HCT116 (cell line): ENCODE results near the gene HNF1B. TPM values are rescaled to one million over a fixed set of nuclear protein-coding genes. Genes with fewer than 3 reads are reported as not detected.

Experiments used
- ATAC-seq: fragments of 200-7000 bp; cut with Tn5 transposase; 2 replicates; pipeline ENCODE4 v1.9.1; 2020; ENCODE audit warnings: mild to moderate bottlenecking, moderate library complexity
- BruUV-seq: library from RNA; stranded (reverse); fragments of 400-500 nt; replicated peaks from 2 replicates; lab custom pipeline; 2021; lab: Mats Ljungman, UMichigan
- CTCF ChIA-PET: fragments of 300-600 bp; sonication (Branson Sonifier 250); formaldehyde crosslinking; loops from one replicate; lab custom pipeline; 2021; ENCODE audit warnings: antibody characterized with exemption; lab: Charles Lee
- POLR2A ChIA-PET: fragments of 300-600, 350-600 bp; sonication (Branson Sonifier 250); formaldehyde crosslinking; loops from one replicate; lab custom pipeline; 2021; ENCODE audit warnings: antibody characterized with exemption; lab: Charles Lee
- RAD21 ChIA-PET, 2 experiments: fragments of 300-600 bp; sonication (Branson Sonifier 250); formaldehyde crosslinking; loops; one replicate each; lab custom pipeline; 2023; ENCODE audit warnings: low total read pairs in 2 of 2; ENCODE audit not compliant: uncharacterized antibody in 2 of 2, unreplicated experiment in 2 of 2, low non-redundant PET in 1 of 2; lab: Charles Lee
- DNase-seq: peaks from one replicate; pipeline ENCODE4 v3.0.0-alpha.2; 2010; ENCODE audit warnings: low read depth, low spot score
- H2AFZ ChIP-seq: fragments of 200-600 bp; shearing (Covaris generic), sonication (generic); 2 replicates; pipeline ENCODE4 v1.6.1; 2017; ENCODE audit warnings: low read depth, mixed run types, mixed read lengths, antibody characterized with exemption, low read length; ENCODE audit not compliant: poor library complexity, severe bottlenecking
- H3K27ac ChIP-seq: 2 replicates; pipeline ENCODE4 v1.5.1; 2012; ENCODE audit warnings: low read depth, low read length
- H3K27me3 ChIP-seq: fragments of 200-600 bp; sonication (generic); 2 replicates; pipeline ENCODE4 v1.6.1; 2016; ENCODE audit warnings: mixed run types, low read length, mixed read lengths; ENCODE audit not compliant: insufficient read depth
- H3K36me3 ChIP-seq, 2 experiments: fragments of 200-500 bp in 1 of 2; fragments of 200-600 bp in 1 of 2; sonication (Bioruptor generic) in 1 of 2; sonication (generic) in 1 of 2; 2 replicates each; pipeline versions ENCODE4 v1.5.1 to v1.6.1; 2014 to 2016; ENCODE audit warnings: low read length in 2 of 2, inconsistent platforms in 1 of 2, mixed read lengths in 1 of 2, mixed run types in 1 of 2; ENCODE audit not compliant: insufficient read depth in 2 of 2, control insufficient read depth in 1 of 2
- H3K4me1 ChIP-seq, 2 experiments: fragments of 200-600 bp in 1 of 2; sonication (generic) in 1 of 2; 2 replicates each; pipeline versions ENCODE4 v1.5.1 to v1.6.1; 2012 to 2017; ENCODE audit warnings: low read length in 2 of 2, inconsistent platforms in 1 of 2, mild to moderate bottlenecking in 1 of 2, mixed read lengths in 1 of 2, mixed run types in 1 of 2, moderate library complexity in 1 of 2; ENCODE audit not compliant: insufficient read depth in 2 of 2, control insufficient read depth in 1 of 2
- H3K4me2 ChIP-seq: fragments of 200-600 bp; sonication (generic); 2 replicates; pipeline ENCODE4 v1.6.1; 2017; ENCODE audit warnings: mixed run types, low read length, mixed read lengths
- H3K4me3 ChIP-seq, 2 experiments: fragments of 200-600 bp in 1 of 2; sonication (generic) in 1 of 2; replicated peaks in 1 of 2; 2 replicates each; pipeline ENCODE4 v1.5.1; 2011 to 2016; ENCODE audit warnings: low read length in 2 of 2, control low read depth in 1 of 2, low read depth in 1 of 2, mild to moderate bottlenecking in 1 of 2, mixed read lengths in 1 of 2, mixed run types in 1 of 2
- H3K79me2 ChIP-seq: fragments of 200-600 bp; sonication (generic); 2 replicates; pipeline ENCODE4 v1.6.1; 2017; ENCODE audit warnings: mild to moderate bottlenecking, mixed run types, low read length, moderate library complexity, mixed read lengths; ENCODE audit not compliant: insufficient read depth
- H3K9ac ChIP-seq: fragments of 200-600 bp; sonication (generic); 2 replicates; pipeline ENCODE4 v1.6.1; 2016; ENCODE audit warnings: low read length, mixed read lengths
- H3K9me2 ChIP-seq: fragments of 200-600 bp; sonication (generic), shearing (Covaris generic); 2 replicates; pipeline ENCODE4 v1.6.1; 2017; ENCODE audit warnings: mixed run types, mild to moderate bottlenecking, moderate library complexity; ENCODE audit not compliant: insufficient read depth
- H3K9me3 ChIP-seq, 2 experiments: fragments of 200-500 bp in 1 of 2; fragments of 200-600 bp in 1 of 2; sonication (Bioruptor generic) in 1 of 2; sonication (generic) in 1 of 2; 2 replicates each; pipeline ENCODE4 v1.6.1; 2014 to 2017; ENCODE audit warnings: low read length in 2 of 2, mixed read lengths in 2 of 2, inconsistent platforms in 1 of 2, low read depth in 1 of 2, mild to moderate bottlenecking in 1 of 2, mixed run types in 1 of 2, moderate library complexity in 1 of 2; ENCODE audit not compliant: control insufficient read depth in 1 of 2, insufficient read depth in 1 of 2
- H4K20me1 ChIP-seq: fragments of 200-600 bp; sonication (generic), shearing (Covaris generic); 2 replicates; pipeline ENCODE4 v1.6.1; 2017; ENCODE audit warnings: mixed run types, mild to moderate bottlenecking, moderate library complexity; ENCODE audit not compliant: insufficient read depth
- CBX3 ChIP-seq: IDR thresholded peaks from 2 replicates; pipeline ENCODE4 v1.6.1; 2012; ENCODE audit warnings: low read depth
- EGR1 ChIP-seq: IDR thresholded peaks from 2 replicates; pipeline ENCODE4 v1.6.1; 2012; ENCODE audit warnings: low read depth
- EZH2 ChIP-seq: fragments of 200-600 bp; sonication (generic); IDR thresholded peaks from 2 replicates; pipeline ENCODE4 v1.6.1; 2017; ENCODE audit warnings: antibody characterized with exemption, mixed run types
- EZH2phosphoT487 ChIP-seq: fragments of 200-600 bp; IDR thresholded peaks from 2 replicates; pipeline ENCODE4 v1.6.1; 2018; ENCODE audit warnings: antibody characterized with exemption, borderline replicate concordance
- POLR2A ChIP-seq: IDR thresholded peaks from 2 replicates; pipeline ENCODE4 v1.7.0; 2011; ENCODE audit warnings: borderline replicate concordance; ENCODE audit not compliant: insufficient read depth, insufficient read length; ENCODE audit errors: extremely low read depth
- POLR2AphosphoS5 ChIP-seq: IDR thresholded peaks from 2 replicates; pipeline ENCODE4 v1.6.1; 2011; ENCODE audit warnings: mild to moderate bottlenecking, low read depth, low read length, moderate library complexity
- RAD21 ChIP-seq: IDR thresholded peaks from 2 replicates; pipeline ENCODE4 v1.6.1; 2012; ENCODE audit warnings: low read depth, mild to moderate bottlenecking
- SP1 ChIP-seq: IDR thresholded peaks from 2 replicates; pipeline ENCODE4 v1.6.1; 2012; ENCODE audit warnings: low read depth
- SRF ChIP-seq: IDR thresholded peaks from 2 replicates; pipeline ENCODE4 v1.6.1; 2012; ENCODE audit warnings: low read depth
- TCF7L2 ChIP-seq: IDR thresholded peaks from 2 replicates; pipeline ENCODE4 v1.7.0; 2011; ENCODE audit warnings: borderline replicate concordance, inconsistent platforms; ENCODE audit not compliant: insufficient read depth, insufficient read length; ENCODE audit errors: extremely low read depth
- ZFX ChIP-seq: fragments of 450-650 bp; IDR thresholded peaks from 2 replicates; pipeline ENCODE4 v1.6.1; 2017
- ZNF274 ChIP-seq: fragments of 200-500 bp; sonication (Bioruptor generic); IDR thresholded peaks from 2 replicates; pipeline ENCODE4 v1.6.1; 2014; ENCODE audit warnings: mild to moderate bottlenecking, low read depth, low read length, inconsistent platforms
- intact Hi-C: fragments of 100-400 bp; cut with micrococcal nuclease; formaldehyde crosslinking; loops from 2 replicates; pipeline ENCODE4 v1.10.0; 2022
- total RNA-seq: library from RNA; stranded (reverse); gene quantifications from one replicate; pipeline ENCODE4 v1.2.1, GENCODE V29; 2021; ENCODE audit not compliant: unreplicated experiment
- TF ChIP-seq, protein P1 (sequence below), 3 experiments: fragments of 200-600 bp in 1 of 3; sonication (generic) in 1 of 3; IDR thresholded peaks in 2 of 3; conservative IDR thresholded peaks in 1 of 3; 2 replicates each; pipeline ENCODE4 v1.5.1; 2012 to 2017; ENCODE audit warnings: low read depth in 2 of 3, low read length in 2 of 3, antibody characterized with exemption in 1 of 3, borderline replicate concordance in 1 of 3, control low read depth in 1 of 3, mild to moderate bottlenecking in 1 of 3, mixed read lengths in 1 of 3, mixed run types in 1 of 3, moderate library complexity in 1 of 3; ENCODE audit not compliant: insufficient read depth in 1 of 3
- TF ChIP-seq, protein P2 (sequence below): IDR thresholded peaks from 2 replicates; pipeline ENCODE4 v1.6.1; 2012
- TF ChIP-seq, protein P3 (sequence below): IDR thresholded peaks from 2 replicates; pipeline ENCODE4 v1.6.1; 2012; ENCODE audit warnings: low read depth

Gene HNF1B
- total RNA-seq, 1 experiment from 2014 or later: 3.6 TPM

DNA sequence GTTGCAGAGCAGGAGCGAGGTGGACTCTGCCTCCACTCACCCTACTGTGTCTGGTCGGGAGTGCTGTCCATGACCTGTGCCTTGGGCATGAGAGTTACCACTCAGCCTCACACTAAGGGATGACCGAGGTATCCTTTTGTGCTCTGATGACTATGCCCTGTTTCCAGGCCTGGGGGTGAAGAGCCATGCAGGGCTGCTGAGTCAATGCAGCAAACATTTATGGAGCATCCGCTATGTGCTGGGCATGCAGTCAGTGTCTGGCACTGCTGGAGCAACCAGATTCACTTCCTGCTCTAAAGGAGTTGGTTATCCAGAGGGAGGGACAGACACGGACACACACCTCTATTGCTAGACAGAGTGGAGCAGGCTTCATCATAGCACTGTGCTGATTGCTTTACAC, 7.6 kb upstream of the HNF1B start:
- no peak for TF ChIP-seq ZNF274
- TF ChIP-seq, protein P1, sequence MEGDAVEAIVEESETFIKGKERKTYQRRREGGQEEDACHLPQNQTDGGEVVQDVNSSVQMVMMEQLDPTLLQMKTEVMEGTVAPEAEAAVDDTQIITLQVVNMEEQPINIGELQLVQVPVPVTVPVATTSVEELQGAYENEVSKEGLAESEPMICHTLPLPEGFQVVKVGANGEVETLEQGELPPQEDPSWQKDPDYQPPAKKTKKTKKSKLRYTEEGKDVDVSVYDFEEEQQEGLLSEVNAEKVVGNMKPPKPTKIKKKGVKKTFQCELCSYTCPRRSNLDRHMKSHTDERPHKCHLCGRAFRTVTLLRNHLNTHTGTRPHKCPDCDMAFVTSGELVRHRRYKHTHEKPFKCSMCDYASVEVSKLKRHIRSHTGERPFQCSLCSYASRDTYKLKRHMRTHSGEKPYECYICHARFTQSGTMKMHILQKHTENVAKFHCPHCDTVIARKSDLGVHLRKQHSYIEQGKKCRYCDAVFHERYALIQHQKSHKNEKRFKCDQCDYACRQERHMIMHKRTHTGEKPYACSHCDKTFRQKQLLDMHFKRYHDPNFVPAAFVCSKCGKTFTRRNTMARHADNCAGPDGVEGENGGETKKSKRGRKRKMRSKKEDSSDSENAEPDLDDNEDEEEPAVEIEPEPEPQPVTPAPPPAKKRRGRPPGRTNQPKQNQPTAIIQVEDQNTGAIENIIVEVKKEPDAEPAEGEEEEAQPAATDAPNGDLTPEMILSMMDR (IDR thresholded peaks at IDR 0.05 in 2 of 3, conservative IDR thresholded peaks at IDR 0.05 in 1 of 3; ENCODE audit: borderline replicate concordance in 1 of 3, insufficient read depth in 1 of 3, low read depth in 2 of 3, low read length in 2 of 3): no peak
- no peak for TF ChIP-seq CBX3
- no peak for TF ChIP-seq POLR2A
- TF ChIP-seq SP1: no peak
- no peak for TF ChIP-seq POLR2AphosphoS5
- TF ChIP-seq EZH2phosphoT487: no peak
- TF ChIP-seq EGR1: no peak
- TF ChIP-seq, protein P2, sequence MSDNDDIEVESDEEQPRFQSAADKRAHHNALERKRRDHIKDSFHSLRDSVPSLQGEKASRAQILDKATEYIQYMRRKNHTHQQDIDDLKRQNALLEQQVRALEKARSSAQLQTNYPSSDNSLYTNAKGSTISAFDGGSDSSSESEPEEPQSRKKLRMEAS: no peak
- TF ChIP-seq EZH2: no peak
- no peak for TF ChIP-seq ZFX
- no peak for TF ChIP-seq SRF
- TF ChIP-seq, protein P3, sequence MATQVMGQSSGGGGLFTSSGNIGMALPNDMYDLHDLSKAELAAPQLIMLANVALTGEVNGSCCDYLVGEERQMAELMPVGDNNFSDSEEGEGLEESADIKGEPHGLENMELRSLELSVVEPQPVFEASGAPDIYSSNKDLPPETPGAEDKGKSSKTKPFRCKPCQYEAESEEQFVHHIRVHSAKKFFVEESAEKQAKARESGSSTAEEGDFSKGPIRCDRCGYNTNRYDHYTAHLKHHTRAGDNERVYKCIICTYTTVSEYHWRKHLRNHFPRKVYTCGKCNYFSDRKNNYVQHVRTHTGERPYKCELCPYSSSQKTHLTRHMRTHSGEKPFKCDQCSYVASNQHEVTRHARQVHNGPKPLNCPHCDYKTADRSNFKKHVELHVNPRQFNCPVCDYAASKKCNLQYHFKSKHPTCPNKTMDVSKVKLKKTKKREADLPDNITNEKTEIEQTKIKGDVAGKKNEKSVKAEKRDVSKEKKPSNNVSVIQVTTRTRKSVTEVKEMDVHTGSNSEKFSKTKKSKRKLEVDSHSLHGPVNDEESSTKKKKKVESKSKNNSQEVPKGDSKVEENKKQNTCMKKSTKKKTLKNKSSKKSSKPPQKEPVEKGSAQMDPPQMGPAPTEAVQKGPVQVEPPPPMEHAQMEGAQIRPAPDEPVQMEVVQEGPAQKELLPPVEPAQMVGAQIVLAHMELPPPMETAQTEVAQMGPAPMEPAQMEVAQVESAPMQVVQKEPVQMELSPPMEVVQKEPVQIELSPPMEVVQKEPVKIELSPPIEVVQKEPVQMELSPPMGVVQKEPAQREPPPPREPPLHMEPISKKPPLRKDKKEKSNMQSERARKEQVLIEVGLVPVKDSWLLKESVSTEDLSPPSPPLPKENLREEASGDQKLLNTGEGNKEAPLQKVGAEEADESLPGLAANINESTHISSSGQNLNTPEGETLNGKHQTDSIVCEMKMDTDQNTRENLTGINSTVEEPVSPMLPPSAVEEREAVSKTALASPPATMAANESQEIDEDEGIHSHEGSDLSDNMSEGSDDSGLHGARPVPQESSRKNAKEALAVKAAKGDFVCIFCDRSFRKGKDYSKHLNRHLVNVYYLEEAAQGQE: no peak
- TF ChIP-seq TCF7L2: no peak
- TF ChIP-seq RAD21: no peak
- ATAC-seq (no peak), DNase-seq (no peak)
- Histone ChIP-seq H3K9ac (no peak overlapping the region), H3K4me1 (no peaks in the 10 kb centered on the region; a peak in 1 of 4 replicates), H3K4me2 (no peak overlapping the region), H3K4me3 (no peak overlapping the region), H3K27me3 (no peaks in the 10 kb centered on the region), H3K27ac (no peak overlapping the region), H3K9me3 (no peaks in the 10 kb centered on the region), H3K9me2 (no peaks in the 10 kb centered on the region), H2AFZ (no peak overlapping the region), H3K36me3 (no peaks in the 10 kb centered on the region), H3K79me2 (no peaks in the 10 kb centered on the region), H4K20me1 (no peaks in the 10 kb centered on the region)
- ChIA-PET CTCF (no interaction called here), RAD21 (no interaction called here), POLR2A (no interaction called here)
- BruUV-seq: no TSS peak
- intact Hi-C loops: loop anchor here (5.0 kb wide), 1 partner anchor 35 kb away; no protein-coding TSS in a partner anchor
